ENCODE measurements around the gene PANX3. TPM values are rescaled to one million over a fixed set of nuclear protein-coding genes. Genes with fewer than 3 reads are reported as not detected.

Gene PANX3
- total RNA-seq, 1 experiment from 2014 or later: not detected

DNA sequence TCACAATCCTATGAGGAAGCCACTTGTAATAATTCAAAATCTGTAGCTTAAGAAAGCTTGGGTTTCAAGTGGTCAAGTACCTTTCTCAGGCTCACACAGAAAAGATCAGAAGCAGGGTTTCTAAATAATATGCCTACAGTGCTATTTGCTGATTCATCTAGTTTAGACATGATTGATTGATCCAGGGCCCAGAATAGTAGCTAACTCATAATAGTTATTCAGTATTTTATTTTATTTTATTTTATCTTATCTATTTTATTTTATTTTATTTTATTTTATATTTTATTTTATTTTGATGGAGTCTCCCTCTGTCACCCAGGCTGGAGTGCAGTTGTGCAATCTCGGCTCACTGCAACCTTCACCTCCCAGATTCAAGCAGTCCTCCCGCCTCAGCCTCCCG is 15.9 kb upstream of the PANX3 start:
- Mint-ChIP-seq H3K4me1 (no peaks in the 10 kb centered on the region), H3K36me3 (ENCODE audit: insufficient read depth in 1 of 3, low read depth in 3 of 3) (no peaks in the 10 kb centered on the region), H3K27ac (no peak overlapping the region), H3K27me3 (ENCODE audit: low read depth) (peaks cover 7% of the 10 kb centered on the region), H3K4me3 (no peak overlapping the region), H3K9me3 (no peaks in the 10 kb centered on the region)
- Histone ChIP-seq H4K91ac (ENCODE audit: insufficient read length, low read depth, low read length) (no peak overlapping the region), H4K5ac (ENCODE audit: insufficient read length, low read depth, low read length) (no peak overlapping the region), H3K79me2 (ENCODE audit: insufficient read depth, low read length) (no peaks in the 10 kb centered on the region), H4K20me1 (ENCODE audit: control insufficient read depth, insufficient read depth, insufficient read length) (no peaks in the 10 kb centered on the region), H2BK120ac (ENCODE audit: low read depth, low read length, poor library complexity, severe bottlenecking) (no peak overlapping the region), H3K4ac (ENCODE audit: low read depth, low read length) (no peak overlapping the region), H2BK5ac (ENCODE audit: insufficient read length, low read length) (no peak overlapping the region), H2BK12ac (ENCODE audit: insufficient read length, low read depth, low read length) (no peak overlapping the region), H3K79me1 (ENCODE audit: insufficient read depth, low read depth, low read length, poor library complexity, severe bottlenecking) (no peaks in the 10 kb centered on the region), H3K23ac (ENCODE audit: insufficient read length, low read depth, low read length) (no peak overlapping the region), H2AFZ (ENCODE audit: low read length) (no peak overlapping the region), H3K23me2 (ENCODE audit: insufficient read length, low read depth, low read length, poor library complexity, severe bottlenecking) (no peaks in the 10 kb centered on the region), H3K4me1 (ENCODE audit: insufficient read depth, low read length) (no peaks in the 10 kb centered on the region; the same call in 1 of the 2 replicates), H3K27ac (ENCODE audit: insufficient read length, low read depth, low read length) (no peak overlapping the region), H3K56ac (ENCODE audit: insufficient read length, low read depth, low read length) (no peak overlapping the region), H4K8ac (replicated peaks; ENCODE audit: insufficient read length, low read depth, low read length) (no peak overlapping the region), H3K14ac (ENCODE audit: insufficient read depth, low read length) (no peak overlapping the region), H3T11ph (ENCODE audit: low read length) (no peak overlapping the region), H2AK5ac (ENCODE audit: insufficient read length, low read length) (no peak overlapping the region), H3K4me2 (ENCODE audit: insufficient read depth, insufficient read length, low read length) (no peak overlapping the region), H3K9ac (ENCODE audit: extremely low read depth, insufficient read length, low read length) (no peak overlapping the region), H3K27me3 (ENCODE audit: insufficient read depth, low read length) (no peaks in the 10 kb centered on the region), H2BK20ac (ENCODE audit: low read depth, low read length, poor library complexity, severe bottlenecking) (no peak overlapping the region), H3K9me3 (ENCODE audit: control insufficient read depth, low read depth, low read length) (no peaks in the 10 kb centered on the region), H3K18ac (ENCODE audit: insufficient read length, low read depth, low read length) (no peak overlapping the region), H2BK15ac (ENCODE audit: low read depth, low read length) (no peak overlapping the region)
- DNase-seq: no peak
- TF ChIP-seq, protein P1, sequence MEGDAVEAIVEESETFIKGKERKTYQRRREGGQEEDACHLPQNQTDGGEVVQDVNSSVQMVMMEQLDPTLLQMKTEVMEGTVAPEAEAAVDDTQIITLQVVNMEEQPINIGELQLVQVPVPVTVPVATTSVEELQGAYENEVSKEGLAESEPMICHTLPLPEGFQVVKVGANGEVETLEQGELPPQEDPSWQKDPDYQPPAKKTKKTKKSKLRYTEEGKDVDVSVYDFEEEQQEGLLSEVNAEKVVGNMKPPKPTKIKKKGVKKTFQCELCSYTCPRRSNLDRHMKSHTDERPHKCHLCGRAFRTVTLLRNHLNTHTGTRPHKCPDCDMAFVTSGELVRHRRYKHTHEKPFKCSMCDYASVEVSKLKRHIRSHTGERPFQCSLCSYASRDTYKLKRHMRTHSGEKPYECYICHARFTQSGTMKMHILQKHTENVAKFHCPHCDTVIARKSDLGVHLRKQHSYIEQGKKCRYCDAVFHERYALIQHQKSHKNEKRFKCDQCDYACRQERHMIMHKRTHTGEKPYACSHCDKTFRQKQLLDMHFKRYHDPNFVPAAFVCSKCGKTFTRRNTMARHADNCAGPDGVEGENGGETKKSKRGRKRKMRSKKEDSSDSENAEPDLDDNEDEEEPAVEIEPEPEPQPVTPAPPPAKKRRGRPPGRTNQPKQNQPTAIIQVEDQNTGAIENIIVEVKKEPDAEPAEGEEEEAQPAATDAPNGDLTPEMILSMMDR (conservative IDR thresholded peaks at IDR 0.05): no peak
- no CpG with 5 or more reads among the region's 3 CpGs for WGBS (ENCODE audit: extremely low coverage, insufficient read length, low lambda C conversion rate)
